Left lung (tissue), 10 donors: ENCODE results near the gene PFKFB3. TPM values are rescaled to one million over a fixed set of nuclear protein-coding genes. Genes with fewer than 3 reads are reported as not detected.

Experiments used
- ATAC-seq: fragments of 200-7000 bp; cut with Tn5 transposase; one replicate; pipeline ENCODE4 v1.9.1; 2020; ENCODE audit warnings: moderate library complexity
- DNase-seq, 4 donors: peaks; one replicate each; pipeline ENCODE4 v3.0.0-alpha.2; 2013 to 2020
- H3K27ac ChIP-seq, 2 donors: fragments of 200-600 bp; sonication (generic) in 1 of 2; one replicate each; pipeline versions ENCODE4 v1.5.0 to v1.8.0; 2020 to 2021
- H3K27me3 ChIP-seq, 2 donors: fragments of 200-600 bp; sonication (generic) in 1 of 2; one replicate each; pipeline versions ENCODE4 v1.5.0 to v1.8.0; 2020 to 2021
- H3K36me3 ChIP-seq, 2 donors: fragments of 200-600 bp; sonication (generic) in 1 of 2; one replicate each; pipeline versions ENCODE4 v1.5.0 to v1.8.0; 2020 to 2021
- H3K4me1 ChIP-seq, 2 donors: fragments of 200-600 bp; one replicate each; pipeline ENCODE4 v1.8.0; 2021
- H3K4me3 ChIP-seq, 2 donors: fragments of 200-600 bp; sonication (generic) in 1 of 2; one replicate each; pipeline versions ENCODE4 v1.5.0 to v1.8.0; 2020 to 2021; ENCODE audit warnings: mild to moderate bottlenecking in 1 of 2
- H3K9me3 ChIP-seq, 2 donors: fragments of 200-600 bp; sonication (generic) in 1 of 2; one replicate each; pipeline versions ENCODE4 v1.5.0 to v1.8.0; 2020 to 2021
- CTCF ChIP-seq, 2 donors: fragments of 200-600 bp; sonication (generic) in 1 of 2; IDR thresholded peaks; one replicate each; pipeline versions ENCODE4 v1.5.0 to v1.8.0; 2021; ENCODE audit warnings: antibody characterized with exemption in 2 of 2
- intact Hi-C, 2 donors: fragments of 100-400 bp; cut with DNase I; formaldehyde crosslinking; loops; one replicate each; pipeline versions ENCODE4 v1.11.2 to v1.14.2; 2022
- polyA plus RNA-seq, 6 donors: library from polyadenylated mRNA; unstranded; fragments of 120-200 nt; gene quantifications; one replicate each; pipeline ENCODE4 v1.2.1, GENCODE V29; 2013; ENCODE audit not compliant: insufficient read length in 6 of 6
- total RNA-seq, 2 donors: library from RNA; stranded (reverse); fragmentation: NEBNext Ultra II Directional; extraction: Animal tissue kit (Norgen Biotek cat#: 25700); gene quantifications; one replicate each; pipeline ENCODE4 v1.2.1, GENCODE V29; 2021
- donor health status: DM: no; HTN: yes; CAD: no.
- donor health status: DM: no; HTN: no; CAD: no.

PFKFB3 gene
- total and polyA plus RNA-seq, 8 donors, result 15.3 to 120 (median 22.5) TPM

GRCh38 chr10:6225263-6225814 lies 22.6 kb downstream of the PFKFB3 start:
- Histone ChIP-seq H3K4me1 (no peaks in the 10 kb centered on the region), H3K27me3 (no peaks in the 10 kb centered on the region), H3K27ac (no peak overlapping the region), H3K36me3 (peaks cover 0 to 100% of the 10 kb centered on the region in 2 donors), H3K4me3 (no peak overlapping the region), H3K9me3 (no peaks in the 10 kb centered on the region)
- DNase-seq (no peak), ATAC-seq (no peak)
- intact Hi-C loops, result no loop called here
- TF ChIP-seq CTCF (IDR thresholded peaks at IDR 0.05), result no peak

- Histone ChIP-seq H3K4me1 (no peaks in the 10 kb centered on the region), H3K36me3 (peaks cover 0 to 100% of the 10 kb centered on the region in 2 donors), H3K9me3 (no peaks in the 10 kb centered on the region), H3K4me3 (no peak overlapping the region), H3K27ac (no peak overlapping the region), H3K27me3 (no peaks in the 10 kb centered on the region)
- ATAC-seq (no peak), DNase-seq (no peak)
- intact Hi-C loops, result no loop called here
- no peak for TF ChIP-seq CTCF (IDR thresholded peaks at IDR 0.05)
Measured at GRCh38 chr10:6226216-6226615, 23.5 kb downstream of the PFKFB3 start.

- no peaks in the 10 kb centered on the region for H3K9me3 ChIP-seq
- intact Hi-C loops, result no loop called here
- H3K27me3 ChIP-seq, result no peaks in the 10 kb centered on the region
- peaks cover 0 to 100% of the 10 kb centered on the region in 2 donors for H3K36me3 ChIP-seq
- ATAC-seq (no peak), DNase-seq (no peak)
- TF ChIP-seq CTCF (IDR thresholded peaks at IDR 0.05), result no peak
- no peak overlapping the region for H3K4me3 ChIP-seq
- H3K4me1 ChIP-seq, result no peaks in the 10 kb centered on the region
- H3K27ac ChIP-seq, result no peak overlapping the region
Measured at GRCh38 chr10:6227346-6227745, 24.6 kb downstream of the PFKFB3 start.

GRCh38 chr10:6228010-6228511 lies 25.3 kb downstream of the PFKFB3 start:
- no peaks in the 10 kb centered on the region for H3K27me3 ChIP-seq
- H3K9me3 ChIP-seq, result no peaks in the 10 kb centered on the region
- intact Hi-C loops, result no loop called here
- H3K27ac ChIP-seq, result no peak overlapping the region
- DNase-seq (no peak), ATAC-seq (no peak)
- no peaks in the 10 kb centered on the region for H3K4me1 ChIP-seq
- peaks cover 0 to 100% of the 10 kb centered on the region in 2 donors for H3K36me3 ChIP-seq
- H3K4me3 ChIP-seq, result no peak overlapping the region
- TF ChIP-seq CTCF (IDR thresholded peaks at IDR 0.05), result no peak

- peaks cover 0 to 100% of the 10 kb centered on the region in 2 donors for H3K36me3 ChIP-seq
- H3K27ac ChIP-seq, result peak overlapping the region in 1 of 2 donors; percentile 33
- ATAC-seq (no peak), DNase-seq (no peak)
- H3K9me3 ChIP-seq, result no peaks in the 10 kb centered on the region
- H3K27me3 ChIP-seq, result no peaks in the 10 kb centered on the region
- TF ChIP-seq CTCF (IDR thresholded peaks at IDR 0.05), result no peak
- H3K4me3 ChIP-seq, result no peak overlapping the region
- no peaks in the 10 kb centered on the region for H3K4me1 ChIP-seq
- intact Hi-C loops, result no loop called here
Measured at GRCh38 chr10:6228647-6229046, 25.9 kb downstream of the PFKFB3 start.
